Spinal cord (tissue), 10 donors: ENCODE data around the gene CHEK1. TPM values are rescaled to one million over a fixed set of nuclear protein-coding genes. Genes with fewer than 3 reads are reported as not detected.

Experiments
- DNase-seq, 6 donors: peaks; one replicate each; pipeline versions ENCODE4 v3.0.0 to v3.0.0-alpha.2; 2013 to 2015; ENCODE audit warnings: low spot score in 6 of 6, low read depth in 4 of 6
- H3K27ac ChIP-seq: one replicate; pipeline ENCODE4 v1.5.1; 2013; ENCODE audit warnings: low read depth, low read length, control low read depth
- H3K27me3 ChIP-seq: one replicate; pipeline ENCODE4 v1.6.1; 2013; ENCODE audit warnings: low read length; ENCODE audit not compliant: control insufficient read depth, insufficient read depth
- H3K36me3 ChIP-seq: one replicate; pipeline ENCODE4 v1.6.1; 2013; ENCODE audit warnings: low read length; ENCODE audit not compliant: control insufficient read depth, insufficient read depth
- H3K4me1 ChIP-seq: one replicate; pipeline ENCODE4 v1.6.1; 2013; ENCODE audit warnings: low read length; ENCODE audit not compliant: control insufficient read depth, insufficient read depth
- H3K4me3 ChIP-seq: one replicate; pipeline ENCODE4 v1.5.1; 2013; ENCODE audit warnings: low read depth, low read length, control low read depth
- H3K9me3 ChIP-seq: one replicate; pipeline ENCODE4 v1.6.1; 2013; ENCODE audit warnings: low read length; ENCODE audit not compliant: control insufficient read depth, insufficient read depth
- WGBS: methylation state at CpG from one replicate; pipeline ENCODE4 v1.1.5; 2013; ENCODE audit warnings: missing lambda C conversion rate; ENCODE audit not compliant: insufficient coverage; 5-methylcytosine and 5-hydroxymethylcytosine counted together
- polyA plus RNA-seq, 2 donors: library from polyadenylated mRNA; unstranded; fragments of 120-200 nt; gene quantifications; one replicate each; pipeline ENCODE4 v1.2.1, GENCODE V29; 2013; ENCODE audit not compliant: insufficient read length in 2 of 2
- total RNA-seq, 2 donors: library from RNA; depleted of rRNA in 1 of 2; stranded (reverse); fragments of 120-200 nt in 1 of 2; fragments of >200 nt in 1 of 2; gene quantifications; one replicate each; pipeline versions ENCODE4 v1.2.3 to v1.2.4, GENCODE V29; 2013 to 2014
- donor health status: healthy.

CHEK1 gene
- total and polyA plus RNA-seq, 4 donors, result 8.5 to 15.4 (median 11.6) TPM

DNA sequence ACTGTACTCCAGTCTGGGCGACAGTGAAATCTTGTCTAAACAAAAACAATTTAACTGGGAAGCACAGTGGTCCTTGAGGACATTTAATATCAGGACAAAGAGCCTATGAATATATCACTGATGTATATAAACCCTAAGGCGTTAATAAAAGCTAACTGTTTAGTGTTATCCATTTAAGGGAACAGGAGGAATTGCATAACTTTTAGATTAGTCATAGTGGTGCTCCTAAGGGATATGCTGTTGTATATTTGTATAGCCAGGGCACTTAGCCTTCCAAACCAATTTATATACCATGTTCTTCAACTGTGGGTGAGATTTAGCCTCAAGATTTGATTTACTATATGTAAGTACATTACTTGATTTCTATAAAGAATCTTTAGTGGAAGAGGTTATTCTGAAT, 3.0 kb upstream of the CHEK1 start:
- DNase-seq, result no peak
- Histone ChIP-seq H3K9me3 (no peaks in the 10 kb centered on the region), H3K27me3 (no peaks in the 10 kb centered on the region), H3K4me1 (peaks cover 20% of the 10 kb centered on the region), H3K4me3 (no peak overlapping the region), H3K36me3 (peaks cover 28% of the 10 kb centered on the region), H3K27ac (no peak overlapping the region)
- 100% methylated on average over 1 of the region's 2 CpGs for WGBS

- Histone ChIP-seq H3K4me3 (no peak overlapping the region), H3K27ac (no peak overlapping the region), H3K27me3 (no peaks in the 10 kb centered on the region), H3K9me3 (no peaks in the 10 kb centered on the region), H3K4me1 (peaks cover 20% of the 10 kb centered on the region), H3K36me3 (peaks cover 26% of the 10 kb centered on the region)
- no peak for DNase-seq
- WGBS, result no CpG with 5 or more reads among the region's 1 CpG
Measured at GRCh38 chr11:125623064-125623463, 1.9 kb upstream of the CHEK1 start.

GRCh38 chr11:125625225-125625629, 264 bp downstream of the CHEK1 start:
- Histone ChIP-seq H3K27ac (peak overlapping the region; percentile 99), H3K4me3 (peak overlapping the region; percentile 78), H3K9me3 (no peaks in the 10 kb centered on the region), H3K4me1 (peaks cover 20% of the 10 kb centered on the region), H3K27me3 (no peaks in the 10 kb centered on the region), H3K36me3 (peaks cover 12% of the 10 kb centered on the region)
- 3% methylated on average over 20 of the region's 20 CpGs for WGBS
- no peak for DNase-seq

- 0% methylated on average over 49 of the region's 51 CpGs for WGBS
- peak; percentile 86 to 97 (median 92) for DNase-seq
Measured at GRCh38 chr11:125625630-125626287, 796 bp downstream of the CHEK1 start.

GRCh38 chr11:125626288-125626950, 1.5 kb downstream of the CHEK1 start:
- Histone ChIP-seq H3K36me3 (peaks cover 14% of the 10 kb centered on the region), H3K4me3 (peak overlapping the region; percentile 78), H3K9me3 (no peaks in the 10 kb centered on the region), H3K27me3 (no peaks in the 10 kb centered on the region), H3K4me1 (peaks cover 20% of the 10 kb centered on the region), H3K27ac (peak overlapping the region; percentile 99)
- DNase-seq, result peak in 4 of 6 donors; percentile 0 to 61 (median 15)
- 0% methylated on average over 5 of the region's 18 CpGs for WGBS

More at GRCh38 chr11:125625630-125626287, 796 bp downstream of the CHEK1 start:
- H3K4me3 ChIP-seq, result peak overlapping the region; percentile 78
- peak overlapping the region; percentile 99 for H3K27ac ChIP-seq
- peaks cover 14% of the 10 kb centered on the region for H3K36me3 ChIP-seq
- peaks cover 20% of the 10 kb centered on the region for H3K4me1 ChIP-seq
- no peaks in the 10 kb centered on the region for H3K27me3 ChIP-seq
- H3K9me3 ChIP-seq, result no peaks in the 10 kb centered on the region

DNA sequence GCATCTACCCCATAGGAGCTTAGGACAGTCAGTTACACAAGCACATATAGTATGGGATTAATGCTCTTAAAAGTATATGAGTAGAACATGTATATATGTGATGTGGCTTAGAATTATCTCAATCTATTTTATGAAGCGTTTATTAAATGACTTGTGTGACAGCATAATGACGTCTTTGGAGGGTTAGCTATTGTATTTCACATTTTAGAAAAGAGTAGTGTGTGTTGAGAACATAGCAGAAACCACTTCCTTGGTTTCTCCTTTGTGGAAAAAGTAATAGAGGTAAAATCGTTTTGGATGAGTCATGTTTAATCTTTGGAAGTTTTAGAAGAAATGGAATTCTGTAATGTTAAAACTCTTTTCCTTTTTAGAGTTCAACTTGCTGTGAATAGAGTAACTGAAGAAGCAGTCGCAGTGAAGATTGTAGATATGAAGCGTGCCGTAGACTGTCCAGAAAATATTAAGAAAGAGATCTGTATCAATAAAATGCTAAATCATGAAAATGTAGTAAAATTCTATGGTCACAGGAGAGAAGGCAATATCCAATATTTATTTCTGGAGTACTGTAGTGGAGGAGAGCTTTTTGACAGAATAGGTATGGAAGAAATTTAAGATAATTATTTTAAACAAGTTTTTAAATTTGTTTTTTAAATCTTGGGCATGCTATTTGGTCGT, 2.4 kb downstream of the CHEK1 start:
- no peak overlapping the region for H3K27ac ChIP-seq
- no peaks in the 10 kb centered on the region for H3K9me3 ChIP-seq
- H3K36me3 ChIP-seq, result peaks cover 14% of the 10 kb centered on the region
- H3K4me1 ChIP-seq, result peaks cover 20% of the 10 kb centered on the region
- peak overlapping the region; percentile 78 for H3K4me3 ChIP-seq
- WGBS, result 73% methylated on average over 1 of the region's 7 CpGs
- DNase-seq, result no peak
- no peaks in the 10 kb centered on the region for H3K27me3 ChIP-seq

- WGBS, result 74% methylated on average over 2 of the region's 3 CpGs
- DNase-seq, result no peak
- no peak overlapping the region for H3K4me3 ChIP-seq
- H3K27me3 ChIP-seq, result no peaks in the 10 kb centered on the region
- H3K27ac ChIP-seq, result no peak overlapping the region
- no peaks in the 10 kb centered on the region for H3K4me1 ChIP-seq
- no peaks in the 10 kb centered on the region for H3K9me3 ChIP-seq
- peaks cover 7% of the 10 kb centered on the region for H3K36me3 ChIP-seq
Measured at GRCh38 chr11:125637840-125638239, 12.9 kb downstream of the CHEK1 start.

- Histone ChIP-seq H3K4me1 (no peaks in the 10 kb centered on the region), H3K4me3 (no peak overlapping the region), H3K27me3 (no peaks in the 10 kb centered on the region), H3K9me3 (no peaks in the 10 kb centered on the region), H3K36me3 (peaks cover 7% of the 10 kb centered on the region), H3K27ac (no peak overlapping the region)
- no CpG with 5 or more reads among the region's 1 CpG for WGBS
- no peak for DNase-seq
Measured at GRCh38 chr11:125638315-125638714, 13.4 kb downstream of the CHEK1 start.

- Histone ChIP-seq H3K9me3 (no peaks in the 10 kb centered on the region), H3K27ac (no peak overlapping the region), H3K4me3 (no peak overlapping the region), H3K36me3 (peaks cover 4% of the 10 kb centered on the region), H3K4me1 (no peaks in the 10 kb centered on the region), H3K27me3 (no peaks in the 10 kb centered on the region)
- DNase-seq, result no peak
- no CpG with 5 or more reads among the region's 3 CpGs for WGBS
Measured at GRCh38 chr11:125645871-125646270, 20.9 kb downstream of the CHEK1 start.
